ENCODE measurements around the gene TPSG1.

GRCh38 chr16:1213796-1214372 lies 11.2 kb downstream of the TPSG1 start:
- TF ChIP-seq CTCF (optimal IDR thresholded peaks at IDR 0.05 in 1 of 3, IDR thresholded peaks at IDR 0.05 in 1 of 3, conservative IDR thresholded peaks at IDR 0.05 in 1 of 3; ENCODE audit: extremely low read depth in 1 of 3, insufficient read depth in 2 of 3, low read length in 3 of 3) (no peak), EZH2 (IDR thresholded peaks at IDR 0.05; ENCODE audit: low read length) (no peak)
